ENCODE data around the gene SPEF1.
"Not testable (repeated sequence)": the region's sequence is repeated elsewhere in the genome, so short reads cannot be mapped to it uniquely, and the experiment has no call there.

SPEF1 gene

DNA sequence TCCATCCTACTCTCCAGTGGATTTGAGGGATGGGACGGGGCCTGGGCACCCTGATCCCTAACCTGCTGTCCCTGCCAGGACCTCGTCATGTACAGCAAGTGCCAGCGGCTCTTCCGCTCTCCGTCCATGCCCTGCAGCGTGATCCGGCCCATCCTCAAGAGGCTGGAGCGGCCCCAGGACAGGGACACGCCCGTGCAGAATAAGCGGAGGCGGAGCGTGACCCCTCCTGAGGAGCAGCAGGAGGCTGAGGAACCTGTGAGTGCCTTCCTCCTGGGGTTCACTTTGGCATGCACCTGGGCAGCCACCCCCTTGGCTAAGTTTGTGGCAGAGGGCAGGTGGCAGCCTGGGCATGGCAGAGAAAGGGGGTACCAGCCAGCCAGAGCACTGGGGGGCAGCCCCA lies 20.6 kb upstream of the SPEF1 start:
- TF ChIP-seq GATA1 (IDR thresholded peaks at IDR 0.05; ENCODE audit: low read depth, low read length): no peak
- no peak for TF ChIP-seq POLR2A (IDR thresholded peaks at IDR 0.05; ENCODE audit: low read length)
- no peak for DNase-seq

DNA sequence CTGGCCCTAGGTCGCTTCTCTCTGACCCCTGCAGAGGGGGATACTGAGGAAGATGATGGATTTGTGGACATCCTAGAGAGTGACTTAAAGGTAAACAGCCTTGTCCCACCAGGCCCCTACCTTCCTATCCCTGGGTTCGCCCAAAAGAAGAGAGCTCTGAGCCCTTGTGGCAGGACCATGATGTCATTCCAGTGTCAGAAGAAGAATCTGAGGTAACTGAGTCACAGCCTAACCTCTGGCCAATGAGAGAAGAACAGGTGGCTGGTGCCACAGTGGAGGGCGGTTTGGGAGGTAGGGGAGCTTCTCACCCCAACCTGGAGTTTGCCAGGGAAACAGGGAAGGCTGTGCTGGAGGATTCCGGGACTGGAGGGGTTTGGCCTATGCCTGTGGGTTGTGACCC lies 20.1 kb upstream of the SPEF1 start:
- DNase-seq: no peak
- TF ChIP-seq GATA1 (IDR thresholded peaks at IDR 0.05; ENCODE audit: low read depth, low read length) (no peak), POLR2A (IDR thresholded peaks at IDR 0.05; ENCODE audit: low read length) (no peak)

DNA sequence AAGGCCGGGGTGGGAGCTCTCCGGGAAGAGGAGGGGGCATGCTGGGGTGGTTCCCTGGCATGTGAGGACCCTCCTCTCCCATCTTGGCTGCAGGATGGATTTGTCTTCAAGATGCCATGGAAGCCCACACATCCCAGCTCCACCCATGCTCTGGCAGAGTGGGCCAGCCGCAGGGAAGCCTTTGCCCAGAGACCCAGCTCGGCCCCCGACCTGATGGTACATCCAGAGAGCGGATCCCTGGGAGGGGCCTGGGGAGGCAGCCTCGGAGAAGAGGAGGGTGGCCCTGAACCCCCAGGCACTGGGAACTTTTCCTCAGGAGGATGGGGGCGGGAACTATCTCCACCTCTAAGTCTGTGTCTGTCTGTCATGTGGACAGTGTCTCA lies 19.6 kb upstream of the SPEF1 start:
- TF ChIP-seq GATA1 (IDR thresholded peaks at IDR 0.05; ENCODE audit: low read depth, low read length): no peak
- TF ChIP-seq POLR2A (IDR thresholded peaks at IDR 0.05; ENCODE audit: low read length): no peak
- DNase-seq: no peak

DNA sequence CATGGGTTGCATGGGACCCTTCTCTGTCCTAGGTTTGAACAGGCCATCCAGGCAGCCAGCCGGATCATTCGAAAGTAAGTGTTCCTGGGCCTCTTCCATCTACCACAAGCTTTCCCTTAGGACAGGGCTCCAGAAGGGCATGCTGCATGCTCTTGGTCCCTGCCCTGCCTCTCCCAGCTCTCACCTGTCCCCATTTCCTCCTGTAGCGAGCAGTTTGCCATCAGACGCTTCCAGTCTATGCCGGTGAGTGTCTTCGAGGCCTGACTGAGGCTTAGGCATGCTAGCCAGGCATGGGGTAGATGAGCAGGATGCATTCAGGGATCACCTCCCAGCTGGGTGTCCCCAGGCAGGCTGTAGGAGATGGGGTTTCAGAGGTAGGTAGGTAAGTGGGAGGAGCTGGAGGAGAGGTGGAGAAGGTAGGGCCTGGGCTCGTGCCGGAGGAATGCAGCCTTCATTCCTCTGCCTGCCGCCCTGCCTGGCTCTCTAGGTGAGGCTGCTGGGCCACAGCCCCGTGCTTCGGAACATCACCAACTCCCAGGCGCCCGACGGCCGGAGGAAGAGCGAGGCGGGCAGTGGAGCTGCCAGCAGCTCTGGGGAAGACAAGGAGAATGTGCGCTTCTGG lies 19.1 kb upstream of the SPEF1 start:
- no peak for TF ChIP-seq POLR2A (IDR thresholded peaks at IDR 0.05; ENCODE audit: low read length)
- TF ChIP-seq GATA1 (IDR thresholded peaks at IDR 0.05; ENCODE audit: low read depth, low read length): no peak
- no peak for DNase-seq

DNA sequence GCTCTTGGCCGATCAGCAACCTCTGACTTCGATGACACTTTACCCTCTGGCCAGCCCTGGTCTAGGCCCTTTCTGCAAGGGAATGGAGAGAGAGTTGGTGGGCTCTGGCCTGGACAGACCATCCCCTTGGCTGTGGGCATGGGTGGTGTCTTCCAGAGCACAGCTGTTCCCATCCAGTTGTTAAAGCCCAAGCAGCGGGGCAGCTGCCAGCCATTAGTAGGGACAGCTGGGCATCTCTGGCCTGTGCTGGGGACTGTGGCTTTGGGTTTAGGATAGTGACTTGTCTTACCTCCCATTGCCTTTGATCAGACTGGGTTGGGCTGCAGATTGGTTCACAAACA lies 17.6 kb upstream of the SPEF1 start:
- DNase-seq: no peak
- no peak for TF ChIP-seq POLR2A (IDR thresholded peaks at IDR 0.05; ENCODE audit: low read length)
- TF ChIP-seq GATA1 (IDR thresholded peaks at IDR 0.05; ENCODE audit: low read depth, low read length): no peak

DNA sequence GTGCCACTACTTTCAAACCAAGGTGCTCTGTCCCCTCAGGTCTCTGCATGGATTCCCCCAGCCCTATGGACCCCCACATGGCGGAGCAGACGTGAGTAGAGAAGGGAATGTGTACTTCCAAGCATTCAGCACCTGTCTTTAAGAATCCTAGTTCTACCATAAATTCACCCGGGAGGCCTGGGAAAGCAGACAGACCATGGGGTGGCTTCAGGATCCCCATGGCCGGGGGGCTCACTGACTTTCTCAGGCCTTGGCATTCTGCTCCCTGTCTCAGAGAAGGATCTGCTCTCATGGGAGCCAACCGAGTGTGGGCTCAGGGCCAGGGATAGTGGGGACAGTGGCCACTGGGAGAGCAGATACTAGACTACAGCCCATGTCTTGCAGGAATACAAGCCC lies 17.1 kb upstream of the SPEF1 start:
- DNase-seq: no peak
- TF ChIP-seq POLR2A (IDR thresholded peaks at IDR 0.05; ENCODE audit: low read length) (no peak), GATA1 (IDR thresholded peaks at IDR 0.05; ENCODE audit: low read depth, low read length) (no peak)

DNA sequence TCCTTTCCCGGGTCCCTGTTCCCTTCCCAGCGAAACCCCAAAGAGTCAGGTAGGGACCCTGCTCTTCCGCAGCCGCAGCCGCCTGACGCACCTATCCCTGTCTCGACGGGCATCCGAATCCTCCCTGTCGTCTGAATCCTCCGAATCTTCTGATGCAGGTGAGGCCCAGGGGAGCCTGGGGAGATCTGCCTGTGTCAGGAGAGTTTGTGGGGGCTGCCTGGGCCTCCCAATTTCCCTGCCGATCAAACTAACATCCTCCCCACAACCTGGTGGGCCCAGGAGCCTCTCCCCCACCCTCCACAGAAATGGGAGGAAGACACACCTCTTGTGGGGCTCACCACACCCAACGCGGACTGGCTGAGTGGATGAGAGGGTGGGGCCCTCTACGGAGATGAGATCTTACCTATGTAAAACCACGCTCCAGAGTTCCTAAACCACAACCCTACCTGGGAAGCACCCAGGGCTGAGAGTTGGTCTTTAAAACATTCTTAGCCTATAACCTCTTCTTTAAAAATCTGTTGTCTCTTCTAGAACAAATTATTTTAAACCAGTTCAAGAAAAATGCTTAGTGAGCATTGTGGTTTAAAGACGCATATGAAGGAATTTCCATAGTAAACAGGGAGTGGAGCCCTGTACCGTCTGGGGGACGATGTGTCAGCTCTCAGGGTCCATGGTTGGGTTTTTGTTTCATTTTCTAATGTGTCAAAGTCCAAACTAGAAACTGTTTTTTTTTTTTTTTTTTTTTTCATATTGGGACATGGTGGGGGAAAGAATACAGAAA lies 16.5 kb upstream of the SPEF1 start:
- no peak for TF ChIP-seq POLR2A (IDR thresholded peaks at IDR 0.05; ENCODE audit: low read length)
- TF ChIP-seq GATA1 (IDR thresholded peaks at IDR 0.05; ENCODE audit: low read depth, low read length): no peak
- DNase-seq: peak; percentile 37 to 58

DNA sequence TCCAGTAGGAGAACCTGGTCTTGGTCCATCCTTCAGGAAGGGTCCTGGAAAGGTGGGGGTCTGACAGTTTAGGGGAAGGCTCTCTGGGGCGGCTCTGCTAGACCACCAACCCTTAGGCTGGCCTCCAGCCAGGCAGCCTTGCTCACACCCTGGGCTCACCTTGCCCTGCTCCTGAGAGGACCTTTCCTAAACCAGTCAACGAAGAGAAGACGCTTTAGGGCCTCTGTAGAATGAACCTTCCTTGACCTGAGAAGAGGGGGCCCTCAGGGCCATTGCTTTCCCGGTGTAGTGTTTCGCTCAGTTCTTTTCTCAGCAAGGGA lies 15.9 kb upstream of the SPEF1 start:
- TF ChIP-seq POLR2A (IDR thresholded peaks at IDR 0.05; ENCODE audit: low read length) (no peak), GATA1 (IDR thresholded peaks at IDR 0.05; ENCODE audit: low read depth, low read length) (no peak)
- no peak for DNase-seq

DNA sequence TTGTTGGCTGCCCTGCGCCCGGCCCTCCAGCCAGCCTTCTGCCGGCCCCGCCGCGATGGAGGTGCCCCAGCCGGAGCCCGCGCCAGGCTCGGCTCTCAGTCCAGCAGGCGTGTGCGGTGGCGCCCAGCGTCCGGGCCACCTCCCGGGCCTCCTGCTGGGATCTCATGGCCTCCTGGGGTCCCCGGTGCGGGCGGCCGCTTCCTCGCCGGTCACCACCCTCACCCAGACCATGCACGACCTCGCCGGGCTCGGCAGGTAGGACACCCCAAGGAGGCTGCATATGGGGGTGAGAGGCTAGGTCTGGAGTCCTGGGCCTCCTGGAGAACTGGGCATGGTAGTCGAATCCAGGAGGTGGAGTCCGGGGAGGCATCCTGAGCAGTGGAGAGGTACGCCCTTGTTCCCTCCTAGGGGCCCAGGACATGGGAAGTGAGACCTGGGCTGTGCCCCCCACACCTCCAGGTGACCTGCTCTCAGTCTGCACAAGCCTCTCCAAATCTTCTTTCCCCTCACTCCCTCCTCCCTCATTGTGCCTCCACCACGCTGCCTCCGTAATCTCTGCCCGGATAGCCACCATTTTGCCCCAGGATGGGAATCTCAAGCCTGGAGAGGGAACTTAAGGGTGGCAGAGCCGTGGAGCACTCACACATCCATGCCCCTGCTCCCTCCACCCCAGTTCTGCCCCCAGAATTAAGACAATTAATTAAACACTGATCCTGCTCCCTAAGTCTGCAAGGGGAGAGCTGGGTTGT lies 15.4 kb upstream of the SPEF1 start:
- peak in 1 of 2 experiments; percentile 71 for DNase-seq
- no peak for TF ChIP-seq POLR2A (IDR thresholded peaks at IDR 0.05; ENCODE audit: low read length)
- TF ChIP-seq GATA1 (IDR thresholded peaks at IDR 0.05; ENCODE audit: low read depth, low read length): no peak

DNA sequence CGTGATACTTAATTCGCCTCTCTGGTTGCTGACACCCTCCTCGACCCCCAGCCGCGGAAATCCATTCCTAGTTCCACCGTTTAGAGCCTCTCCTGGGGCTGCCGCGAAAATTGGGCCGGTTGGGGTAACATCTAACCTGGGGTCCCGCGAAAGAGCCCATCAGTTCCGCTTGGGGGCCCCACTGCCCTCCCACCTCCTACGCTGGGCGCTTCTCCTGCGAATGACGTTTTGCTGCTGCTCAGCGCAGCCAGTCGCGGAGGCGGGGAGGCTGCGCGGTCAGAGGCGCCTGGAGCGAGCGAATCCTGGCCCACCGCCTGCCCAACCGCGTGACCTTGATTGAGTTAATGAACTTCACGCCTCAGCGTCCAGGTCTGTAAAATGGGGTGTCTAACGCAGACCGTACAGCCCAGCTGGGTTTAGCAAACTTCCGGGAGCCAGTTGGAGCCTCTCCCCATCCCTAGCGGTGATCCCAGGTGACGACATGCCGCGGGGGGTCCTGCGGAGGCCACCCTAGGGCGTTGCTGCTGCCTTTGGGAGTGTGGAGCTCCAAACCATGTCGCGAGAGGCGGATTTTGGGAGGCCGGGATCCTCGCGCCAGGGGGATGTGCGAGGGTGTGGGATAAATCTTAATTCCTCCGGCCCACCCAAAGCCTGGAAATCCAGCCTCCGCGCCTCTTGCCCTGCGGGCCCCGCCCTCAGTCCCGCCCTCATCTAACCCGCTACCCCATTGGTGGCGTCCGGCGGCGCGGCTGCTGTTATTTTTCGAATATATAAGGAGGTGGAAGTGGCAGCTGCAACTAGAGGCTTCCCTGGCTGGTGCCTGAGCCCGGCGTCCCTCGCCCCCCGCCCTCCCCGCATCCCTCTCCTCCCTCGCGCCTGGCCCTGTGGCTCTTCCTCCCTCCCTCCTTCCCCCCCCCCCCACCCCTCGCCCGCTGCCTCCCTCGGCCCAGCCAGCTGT lies 14.5 kb upstream of the SPEF1 start, which contains the start of gene CDC25B:
Gene CDC25B, plus strand, starts transcription at position 800 of the 958 bp plus-strand sequence. CDS start 222 bp downstream, outside the sequence.
- peak; percentile 87 to 90 for DNase-seq
- TF ChIP-seq POLR2A (IDR thresholded peaks at IDR 0.05; ENCODE audit: low read length): peak; percentile 56
- no peak for TF ChIP-seq GATA1 (IDR thresholded peaks at IDR 0.05; ENCODE audit: low read depth, low read length)

DNA sequence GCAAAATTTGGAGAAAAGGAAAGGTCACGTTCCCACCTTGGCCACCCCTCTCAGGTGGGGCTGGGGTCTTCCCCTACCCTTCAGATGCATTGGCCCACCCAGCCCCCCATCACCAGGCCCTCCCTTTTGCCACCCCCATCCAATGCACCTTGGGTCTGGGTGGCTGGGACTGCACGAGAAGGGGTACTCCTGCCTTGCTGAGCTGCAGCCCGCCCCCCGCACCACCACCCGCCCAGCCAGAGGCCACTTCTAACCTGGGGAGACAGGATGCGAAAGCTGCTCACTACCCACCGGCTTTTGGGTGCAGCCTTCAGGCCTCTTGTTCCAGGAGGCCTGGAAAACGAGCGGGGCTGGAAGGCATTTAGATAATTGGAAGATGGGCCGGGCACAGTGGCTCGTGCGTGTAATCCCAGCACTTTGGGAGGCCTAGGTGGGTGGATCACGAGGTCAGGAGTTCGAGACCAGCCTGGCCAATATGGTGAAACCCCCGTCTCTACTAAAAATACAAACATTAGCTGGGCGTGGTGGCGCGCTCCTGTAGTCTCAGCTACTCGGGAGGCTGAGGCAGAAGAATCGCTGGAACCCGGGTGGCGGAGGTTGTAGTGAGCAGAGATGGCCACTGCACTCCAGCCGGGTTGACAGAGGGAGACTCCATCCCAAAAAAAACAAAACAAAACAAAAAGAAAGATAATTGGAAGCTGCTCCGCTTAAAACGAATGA lies 13.6 kb upstream of the SPEF1 start:
- TF ChIP-seq POLR2A (IDR thresholded peaks at IDR 0.05; ENCODE audit: low read length) (no peak), GATA1 (IDR thresholded peaks at IDR 0.05; ENCODE audit: low read depth, low read length) (no peak)
- DNase-seq: no peak

DNA sequence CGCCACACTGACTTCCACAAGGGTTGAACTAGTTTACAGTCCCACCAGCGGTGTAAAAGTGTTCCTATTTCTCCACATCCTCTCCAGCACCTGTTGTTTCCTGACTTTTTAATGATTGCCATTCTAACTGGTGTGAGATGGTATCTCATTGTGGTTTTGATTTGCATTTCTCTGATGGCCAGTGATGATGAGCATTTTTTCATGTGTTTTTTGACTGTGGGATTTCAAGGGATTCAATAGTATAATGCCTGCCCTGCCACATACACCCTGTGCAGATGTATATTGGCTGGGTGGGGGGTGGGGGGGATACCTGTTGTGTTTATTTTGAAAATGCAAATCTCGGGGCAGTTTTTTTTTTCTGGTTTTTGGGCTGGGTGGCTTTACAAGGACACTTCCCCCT lies 12.9 kb upstream of the SPEF1 start:
- DNase-seq: not testable (repeated sequence)

DNA sequence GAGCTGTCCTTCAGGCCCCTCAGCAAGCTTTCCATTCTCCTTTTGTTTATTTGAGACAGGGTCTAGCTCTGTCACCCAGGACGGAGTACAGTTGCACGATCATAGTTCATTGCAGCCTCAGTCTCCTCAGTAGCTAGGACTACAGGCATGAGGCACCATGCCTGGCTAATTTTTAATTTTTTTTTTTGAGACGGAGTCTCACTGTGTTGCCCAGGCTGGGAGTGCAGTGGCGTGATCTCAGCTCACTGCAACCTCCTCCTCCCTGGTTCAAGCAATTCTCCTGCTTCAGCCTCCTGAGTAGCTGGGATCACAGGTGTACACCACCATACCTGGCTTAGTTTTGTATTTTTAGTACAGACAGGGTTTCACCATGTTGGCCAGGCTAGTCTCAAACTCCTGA lies 8.0 kb upstream of the SPEF1 start:
- not testable (repeated sequence) for DNase-seq
